ENCODE results near the gene NOL3.

The NOL3 gene

DNA sequence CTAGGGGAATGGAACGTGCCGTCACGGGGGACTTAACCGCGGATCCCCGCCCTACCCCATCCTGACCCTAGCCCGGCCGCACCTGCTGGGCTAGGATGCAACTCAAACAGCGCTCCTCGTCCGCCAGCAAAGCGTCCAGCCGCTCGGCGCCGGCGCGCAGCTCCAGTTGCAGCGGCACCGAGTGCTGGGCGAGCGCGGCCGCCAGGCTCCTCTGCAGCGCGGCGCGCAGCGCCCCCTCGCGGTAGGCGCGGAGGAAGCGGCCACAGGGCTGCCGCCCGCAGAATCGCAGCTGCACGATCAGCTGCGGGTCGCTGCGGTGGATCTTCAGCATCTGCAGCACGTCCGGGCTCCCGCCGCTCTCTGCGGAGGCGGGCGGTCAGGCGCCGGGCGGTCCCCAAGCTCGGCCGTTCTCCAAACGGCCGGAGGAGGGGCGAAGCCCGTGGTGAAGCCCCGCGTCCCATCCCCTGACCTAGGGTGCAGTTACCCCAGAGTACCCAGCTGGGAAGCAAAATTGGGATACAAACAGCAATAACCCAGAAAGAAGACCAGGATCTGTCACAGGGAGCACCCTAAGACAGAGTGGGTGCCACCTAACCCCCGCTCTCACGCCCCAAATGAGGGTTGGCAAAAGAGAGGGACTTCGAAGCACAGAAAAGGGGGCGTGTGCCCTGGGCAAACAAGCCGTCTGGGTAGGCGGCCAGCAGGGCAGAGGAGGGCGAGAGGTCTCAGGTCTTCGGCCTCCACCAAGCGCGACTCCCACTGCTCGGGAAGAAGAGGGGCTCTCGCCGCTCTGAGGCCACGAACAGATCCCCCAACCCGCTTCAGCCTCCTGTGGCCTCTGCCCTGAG, 14.8 kb upstream of the NOL3 start:
- DNase-seq = peak; percentile 76

DNA sequence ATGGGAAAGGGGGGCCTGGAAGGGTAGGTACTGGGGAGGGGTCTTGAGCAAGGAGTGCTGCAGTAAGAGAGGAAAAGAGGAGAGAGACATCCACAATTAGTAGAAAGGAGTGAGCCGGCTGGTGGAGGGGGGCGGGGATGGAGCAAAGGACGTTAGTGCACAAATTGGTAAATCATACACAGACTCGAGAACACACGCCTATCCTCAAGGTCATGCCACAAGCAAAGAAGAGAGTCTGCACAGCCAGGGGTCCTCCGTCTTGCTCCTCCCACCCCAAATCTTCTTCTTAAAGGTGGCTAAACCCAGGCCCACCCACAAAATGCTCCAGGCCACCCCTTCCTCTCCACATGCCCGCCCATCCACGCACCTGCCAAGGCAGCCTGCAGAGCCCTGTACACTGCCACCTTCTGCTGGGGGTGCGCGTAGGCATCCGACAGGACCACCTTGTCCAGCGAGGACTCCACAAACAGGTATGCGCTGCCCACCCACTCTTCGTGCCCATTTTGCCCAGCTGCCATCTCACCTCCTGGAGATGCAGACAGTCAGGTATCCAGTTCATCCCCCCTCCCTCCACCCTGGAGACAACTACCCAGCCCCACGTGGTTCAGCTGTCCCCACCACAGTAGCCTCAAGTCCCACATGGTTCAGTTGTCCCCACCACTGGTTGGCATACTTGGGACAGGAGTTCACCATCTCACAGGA, 14.0 kb upstream of the NOL3 start:
- DNase-seq = no peak

DNA sequence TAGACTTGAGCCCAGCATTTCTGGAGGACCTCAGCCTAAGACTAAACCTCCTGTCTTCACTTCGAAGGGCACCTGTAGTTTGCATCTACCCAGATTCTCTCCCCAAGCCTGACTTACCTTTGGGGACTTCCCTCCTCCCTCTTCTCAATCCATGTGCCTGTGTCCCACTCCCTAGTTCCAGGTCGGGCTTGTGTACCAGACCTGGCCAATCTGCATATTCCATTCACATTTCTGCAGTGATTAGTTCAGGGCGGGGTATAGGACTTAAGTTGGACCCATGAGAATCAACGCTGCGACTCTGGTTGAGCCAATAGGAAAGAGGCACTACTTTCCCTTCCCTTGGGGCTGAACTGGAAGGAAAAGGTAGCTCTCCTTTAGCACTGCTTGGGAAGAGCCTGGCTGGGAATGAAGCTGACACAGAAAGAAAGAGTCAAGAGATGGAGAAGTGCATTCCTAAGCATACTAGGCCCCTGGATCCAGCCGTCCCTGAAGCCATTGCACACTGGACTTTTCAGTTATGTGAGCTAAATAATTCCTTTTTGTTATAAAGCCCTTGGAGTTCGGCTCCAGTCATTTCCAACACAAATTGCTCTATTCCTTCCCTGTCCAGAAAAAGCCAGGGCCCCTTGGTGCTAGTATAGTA, 13.1 kb upstream of the NOL3 start:
- DNase-seq = no peak

DNA sequence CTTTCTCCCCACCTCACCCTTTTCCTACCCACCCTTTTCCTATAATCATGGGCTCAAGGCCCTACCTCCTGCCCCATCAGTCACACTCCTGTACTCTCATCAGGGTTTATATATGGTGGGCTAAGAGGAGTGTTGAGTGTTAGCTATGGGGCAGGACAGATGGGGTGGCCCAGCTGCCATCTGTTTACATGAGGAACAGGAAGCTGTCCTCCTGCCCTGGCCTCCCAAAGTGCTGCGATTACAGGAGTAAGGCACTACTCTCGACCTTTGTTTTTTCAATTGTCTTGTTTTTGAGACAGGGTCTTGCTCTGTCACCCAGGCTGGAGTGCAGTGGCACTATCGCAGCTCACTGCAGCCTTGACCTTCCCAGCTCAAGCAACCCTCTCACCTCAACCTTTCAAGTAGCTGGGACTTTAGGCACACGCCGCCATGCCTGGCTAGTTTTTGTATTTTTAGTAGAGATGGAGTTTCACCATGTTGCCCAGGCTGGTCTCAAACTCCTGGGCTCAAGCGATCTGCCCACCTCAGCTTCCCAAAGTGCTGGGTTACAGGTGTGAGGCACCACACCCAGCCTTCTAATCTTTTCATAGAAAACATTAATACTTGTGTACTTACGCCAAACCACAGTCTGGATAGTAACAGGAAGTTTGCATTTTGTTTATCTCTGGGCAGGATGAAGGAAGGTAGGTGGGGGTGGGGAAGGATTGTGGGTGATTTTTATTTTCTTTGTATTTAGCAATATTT, 12.3 kb upstream of the NOL3 start:
- DNase-seq = no peak

DNA sequence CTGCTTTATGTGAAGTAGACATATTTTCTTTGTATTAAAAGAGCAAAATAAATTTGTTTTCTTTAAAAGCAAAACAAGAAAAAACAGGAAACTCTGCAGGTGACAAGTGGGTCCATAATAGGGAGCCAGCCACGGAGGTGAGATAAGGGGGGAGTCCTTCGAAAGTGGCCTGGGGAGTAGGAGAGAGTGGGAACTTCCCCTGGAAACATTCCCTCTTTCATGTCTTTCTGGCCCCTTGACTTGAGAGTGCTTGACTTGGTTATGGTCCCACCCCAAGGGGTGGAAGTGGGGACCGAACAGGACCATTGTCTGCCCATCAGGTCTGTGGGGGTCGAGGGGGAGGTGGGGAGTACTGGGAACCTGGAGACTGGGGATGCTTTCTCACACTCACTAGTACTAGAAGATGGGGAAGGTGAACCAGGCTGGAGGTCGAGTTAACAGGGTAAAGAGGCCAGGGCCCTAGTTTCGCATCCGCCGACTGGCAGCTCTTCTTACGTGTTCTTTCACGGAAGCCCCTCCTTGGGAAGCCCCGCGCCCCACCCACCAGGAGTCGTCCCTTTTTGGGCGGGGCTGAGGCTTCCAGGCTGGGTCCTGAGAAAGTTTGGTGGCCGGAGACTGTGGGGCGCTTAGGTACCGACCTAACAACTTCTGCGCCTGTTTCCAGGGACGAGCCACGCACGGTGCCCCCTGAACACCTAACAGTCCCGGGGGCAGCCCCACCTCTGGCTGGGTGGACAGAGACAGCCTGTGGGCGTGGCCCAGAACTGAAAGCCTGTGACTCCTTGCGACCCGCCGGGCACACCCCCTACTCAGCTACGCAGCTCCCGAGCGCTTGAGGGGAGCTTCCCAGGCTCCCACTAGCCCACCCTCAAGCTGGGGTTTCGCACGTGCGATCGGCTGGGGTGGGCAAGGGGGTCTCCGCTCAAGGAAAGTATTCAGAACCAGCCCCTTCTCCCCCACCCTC, 11.4 kb upstream of the NOL3 start:
- DNase-seq = peak; percentile 86

DNA sequence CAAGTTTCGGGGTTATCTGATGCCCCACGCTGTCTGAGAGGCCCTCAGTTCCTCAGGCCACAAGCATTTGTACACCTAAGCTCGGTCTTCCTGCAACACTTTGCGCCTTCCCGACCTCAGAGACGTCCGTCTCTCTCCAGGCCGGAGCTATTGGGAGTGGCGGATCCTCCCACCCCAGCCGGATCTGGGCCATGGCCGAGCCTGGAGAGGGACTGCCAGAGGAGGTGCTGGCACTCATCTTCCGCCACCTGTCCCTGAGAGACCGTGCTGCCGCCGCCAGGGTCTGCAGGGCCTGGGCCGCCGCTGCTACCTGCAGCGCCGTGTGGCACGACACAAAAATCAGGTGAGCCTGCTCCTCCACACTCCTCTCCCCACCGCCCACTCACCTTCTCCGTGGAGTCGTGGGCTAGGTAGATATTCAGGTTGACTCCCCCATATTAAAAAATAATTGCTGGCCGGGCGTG, 8.7 kb upstream of the NOL3 start:
- no peak for DNase-seq

DNA sequence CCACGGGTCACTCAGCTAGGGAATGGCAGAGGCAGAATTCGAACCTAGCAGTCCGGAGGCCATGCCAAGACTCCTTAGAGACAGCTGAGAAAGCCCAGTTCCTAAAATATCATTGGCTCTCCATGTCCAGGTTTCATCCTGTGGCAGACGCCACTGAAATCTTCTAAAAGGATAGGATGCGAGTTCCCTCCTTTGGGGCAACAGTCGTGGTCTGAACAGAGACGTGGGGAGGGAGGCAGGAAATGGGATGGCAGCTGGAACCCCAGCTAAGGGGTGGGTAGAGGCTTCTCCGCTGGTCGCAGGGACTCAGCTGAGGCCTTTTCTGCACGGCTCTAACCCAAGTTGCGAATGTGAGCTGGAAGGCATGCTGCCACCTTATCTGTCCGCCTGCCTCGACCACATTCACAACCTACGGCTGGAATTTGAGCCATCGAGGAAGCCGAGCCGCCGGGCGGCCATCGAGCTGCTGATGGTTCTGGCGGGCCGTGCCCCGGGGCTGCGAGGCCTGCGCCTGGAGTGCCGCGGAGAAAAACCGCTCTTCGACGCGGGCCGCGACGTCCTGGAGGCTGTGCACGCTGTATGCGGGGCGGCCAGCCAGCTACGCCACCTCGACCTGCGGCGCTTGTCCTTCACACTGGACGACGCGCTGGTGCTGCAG, 7.7 kb upstream of the NOL3 start:
- no peak for DNase-seq

DNA sequence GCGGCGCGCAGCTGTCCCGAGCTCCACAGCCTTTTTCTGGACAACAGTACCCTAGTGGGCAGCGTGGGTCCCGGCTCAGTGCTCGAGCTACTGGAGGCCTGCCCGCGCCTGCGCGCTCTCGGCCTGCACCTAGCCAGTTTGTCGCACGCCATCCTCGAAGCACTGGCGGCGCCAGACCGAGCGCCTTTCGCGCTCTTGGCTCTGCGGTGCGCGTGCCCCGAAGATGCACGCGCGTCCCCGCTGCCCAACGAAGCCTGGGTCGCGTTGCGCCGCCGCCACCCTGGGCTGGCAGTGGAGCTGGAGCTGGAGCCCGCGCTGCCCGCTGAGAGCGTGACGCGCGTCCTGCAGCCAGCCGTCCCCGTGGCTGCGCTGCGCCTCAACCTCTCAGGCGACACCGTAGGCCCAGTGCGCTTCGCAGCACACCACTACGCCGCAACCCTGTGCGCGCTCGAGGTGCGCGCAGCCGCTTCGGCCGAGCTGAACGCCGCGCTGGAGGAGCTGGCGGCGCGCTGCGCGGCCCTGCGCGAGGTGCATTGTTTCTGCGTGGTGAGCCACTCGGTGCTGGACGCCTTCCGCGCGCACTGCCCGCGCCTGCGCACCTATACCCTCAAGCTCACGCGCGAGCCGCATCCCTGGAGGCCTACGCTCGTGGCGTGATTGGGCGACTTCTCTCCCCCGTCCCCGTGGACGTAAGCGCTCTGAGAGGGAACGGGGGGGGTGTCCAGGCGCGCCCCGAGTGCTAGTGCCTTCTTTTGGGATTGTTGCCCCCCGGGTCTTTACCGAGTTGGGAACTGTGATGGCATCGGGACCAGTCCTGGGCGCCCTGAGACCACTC, 7.0 kb upstream of the NOL3 start:
- DNase-seq = peak; percentile 49

DNA sequence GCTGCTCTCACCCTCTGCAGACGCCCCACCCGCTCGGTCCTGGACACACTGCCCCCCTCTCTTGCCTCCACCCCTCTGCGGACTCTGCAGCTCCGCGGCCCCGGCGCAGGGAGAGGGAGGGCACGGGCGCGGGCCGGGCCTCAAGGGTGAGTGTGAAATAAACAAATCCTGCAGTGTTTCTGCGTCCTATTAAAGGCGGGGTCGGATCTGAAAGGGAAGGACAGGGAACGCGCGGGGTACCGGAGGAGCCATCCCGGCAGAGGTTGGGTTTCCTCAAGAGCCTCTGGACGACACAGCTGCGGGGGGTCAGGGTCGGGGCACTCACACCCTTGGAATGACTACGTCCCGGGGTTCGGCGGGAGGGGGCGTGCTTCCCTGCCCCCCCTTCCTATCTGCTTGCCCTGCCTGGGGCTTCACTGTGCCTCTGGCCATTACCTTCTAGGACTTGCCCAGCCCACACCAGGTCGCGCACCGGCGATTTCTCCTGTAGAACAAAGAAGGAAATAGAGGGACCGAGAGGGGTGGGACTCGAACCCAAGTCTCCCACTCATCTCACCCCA, 6.3 kb upstream of the NOL3 start:
- DNase-seq = no peak

DNA sequence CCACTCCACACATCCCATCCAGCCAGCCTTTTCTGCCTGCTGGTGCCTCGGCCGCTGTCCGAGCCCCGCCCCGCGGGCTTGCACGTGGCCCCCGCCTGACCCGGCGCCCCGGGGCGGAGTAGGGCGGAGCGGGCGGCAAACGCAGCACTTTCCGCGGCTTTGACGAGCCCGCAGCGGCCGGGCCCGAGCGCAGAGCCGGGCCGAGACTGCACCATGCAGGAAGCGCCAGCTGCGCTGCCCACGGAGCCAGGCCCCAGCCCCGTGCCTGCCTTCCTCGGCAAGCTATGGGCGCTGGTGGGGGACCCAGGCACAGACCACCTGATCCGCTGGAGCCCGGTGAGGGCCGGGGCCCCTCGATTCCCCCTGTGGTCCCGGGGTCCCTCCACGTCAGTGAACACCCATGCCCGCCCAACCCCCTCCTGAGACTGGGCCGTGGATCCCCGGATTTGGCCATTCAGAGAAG, 5.7 kb upstream of the NOL3 start, which contains the start of gene HSF4:
Gene HSF4, plus strand, starts transcription at position 147 of the 463 bp plus-strand sequence. Its CDS starts 67 bp downstream, at position 214.
- DNase-seq = no peak

DNA sequence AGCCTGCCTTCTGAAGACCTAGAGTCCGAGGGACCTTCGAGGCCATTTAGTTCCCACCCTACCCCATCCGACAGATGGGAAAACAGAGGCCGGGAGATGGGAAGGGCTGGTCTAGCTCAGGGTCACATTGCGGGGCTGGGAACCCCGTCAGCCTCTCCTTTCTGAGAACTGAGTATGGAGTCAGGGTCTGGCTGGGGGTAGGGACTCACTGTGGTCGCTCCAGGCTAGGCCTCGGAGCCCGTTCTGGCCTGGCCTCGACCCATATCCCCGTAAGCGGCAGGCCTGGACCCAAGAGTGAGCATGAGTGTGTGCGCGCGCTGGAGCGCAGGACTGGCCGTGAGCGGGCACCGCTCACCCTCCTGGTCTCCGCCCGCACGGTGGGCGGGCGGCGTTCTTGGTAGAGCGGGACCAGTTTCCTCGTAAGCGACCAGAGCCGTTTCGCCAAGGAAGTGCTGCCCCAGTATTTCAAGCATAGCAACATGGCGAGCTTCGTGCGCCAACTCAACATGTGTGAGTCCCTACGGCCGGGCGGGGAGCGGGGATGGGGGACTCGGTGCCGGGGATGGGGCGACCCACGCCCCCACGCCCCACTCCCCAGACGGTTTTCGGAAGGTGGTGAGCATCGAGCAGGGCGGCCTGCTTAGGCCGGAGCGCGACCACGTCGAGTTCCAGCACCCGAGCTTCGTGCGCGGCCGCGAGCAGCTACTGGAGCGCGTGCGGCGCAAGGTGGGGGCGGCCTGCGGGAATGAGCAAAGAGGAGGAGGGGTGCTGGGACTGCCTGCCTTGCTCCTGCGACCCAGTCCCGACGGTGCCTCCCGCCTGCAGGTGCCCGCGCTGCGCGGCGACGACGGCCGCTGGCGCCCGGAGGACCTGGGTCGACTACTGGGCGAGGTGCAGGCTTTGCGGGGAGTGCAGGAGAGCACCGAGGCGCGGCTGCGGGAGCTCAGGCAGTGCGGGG, 4.9 kb upstream of the NOL3 start:
- no peak for DNase-seq

DNA sequence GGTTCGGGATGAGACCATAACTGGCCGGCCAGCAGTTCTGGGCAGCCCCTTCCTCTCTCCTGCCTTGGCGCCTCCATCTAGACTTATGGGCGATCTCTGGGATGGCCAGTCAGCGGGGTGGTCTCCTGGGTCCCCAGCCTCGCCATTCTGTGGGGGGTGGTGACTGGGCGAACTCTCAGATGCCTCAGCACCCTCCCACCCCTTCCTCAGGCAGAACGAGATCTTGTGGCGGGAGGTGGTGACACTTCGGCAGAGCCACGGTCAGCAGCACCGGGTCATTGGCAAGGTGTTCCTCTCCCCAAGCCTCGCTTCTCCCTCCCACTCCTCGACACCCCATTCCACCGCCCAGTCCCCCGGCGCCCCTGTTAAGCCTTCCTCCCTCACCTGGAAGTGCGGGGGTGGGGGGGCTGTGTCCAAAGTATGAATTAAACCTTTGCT, 4.2 kb upstream of the NOL3 start:
- DNase-seq = no peak

DNA sequence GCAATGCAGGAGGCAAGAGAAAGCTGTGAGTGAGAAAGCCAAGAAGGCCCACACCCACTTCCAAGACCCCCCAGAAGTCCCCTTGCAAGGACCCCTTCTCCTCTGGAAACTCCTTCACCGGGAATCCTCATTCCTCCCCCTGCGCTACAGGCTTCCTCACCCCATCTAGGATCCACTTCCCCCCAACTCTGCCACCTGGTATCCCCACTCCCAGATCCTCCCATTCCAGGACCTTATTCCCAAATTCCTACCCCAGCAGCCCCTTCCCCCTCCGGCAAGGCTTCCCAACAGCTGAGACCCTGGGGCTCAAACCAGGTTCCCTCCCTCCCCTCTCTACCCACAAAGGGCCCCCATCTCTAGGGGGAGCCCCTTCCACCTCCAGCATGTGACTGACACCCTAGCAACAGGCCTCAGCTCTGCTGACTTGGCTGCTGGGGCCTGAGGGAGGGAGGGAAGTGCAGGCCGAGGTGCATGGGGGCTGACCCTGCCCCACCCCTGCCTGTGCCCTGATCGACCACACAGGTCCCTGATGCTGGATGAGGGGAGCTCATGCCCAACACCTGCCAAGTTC, 3.7 kb upstream of the NOL3 start:
- no peak for DNase-seq

DNA sequence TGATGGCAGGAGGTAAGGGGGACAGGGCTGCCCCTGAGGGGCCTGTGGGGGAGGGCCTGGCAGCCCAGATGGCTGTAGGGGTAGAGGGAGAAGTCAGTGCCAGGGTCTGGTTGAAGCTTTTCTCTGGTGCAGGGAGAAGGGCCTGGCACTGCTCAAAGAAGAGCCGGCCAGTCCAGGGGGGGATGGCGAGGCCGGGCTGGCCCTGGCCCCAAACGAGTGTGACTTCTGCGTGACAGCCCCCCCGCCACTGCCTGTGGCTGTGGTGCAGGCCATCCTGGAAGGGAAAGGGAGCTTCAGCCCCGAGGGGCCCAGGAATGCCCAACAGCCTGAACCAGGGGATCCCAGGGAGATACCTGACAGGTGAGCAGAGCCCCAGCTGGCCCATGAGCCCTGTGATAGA, 2.8 kb upstream of the NOL3 start:
- DNase-seq = no peak

DNA sequence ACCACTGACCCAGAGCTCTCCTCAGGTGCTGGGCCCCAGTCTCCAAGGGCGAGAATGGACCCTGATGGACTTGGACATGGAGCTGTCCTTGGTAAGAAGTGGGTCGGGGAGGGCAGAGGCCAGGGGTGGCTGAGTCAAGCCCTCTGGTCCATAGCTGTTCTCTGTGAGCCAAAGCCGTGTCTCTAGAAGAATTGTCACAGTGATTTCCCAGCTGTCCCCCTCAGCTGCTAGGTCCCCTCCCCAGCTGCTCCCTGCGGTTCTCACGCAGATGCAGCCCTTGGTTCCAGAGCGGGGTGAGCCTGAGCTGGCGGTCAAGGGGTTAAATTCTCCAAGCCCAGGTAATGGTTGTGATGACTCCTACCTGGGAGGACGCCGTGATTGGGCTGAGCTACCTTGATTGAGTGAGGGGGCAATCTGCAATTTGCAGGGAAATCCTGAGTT, 1.3 kb upstream of the NOL3 start:
- DNase-seq = no peak

DNA sequence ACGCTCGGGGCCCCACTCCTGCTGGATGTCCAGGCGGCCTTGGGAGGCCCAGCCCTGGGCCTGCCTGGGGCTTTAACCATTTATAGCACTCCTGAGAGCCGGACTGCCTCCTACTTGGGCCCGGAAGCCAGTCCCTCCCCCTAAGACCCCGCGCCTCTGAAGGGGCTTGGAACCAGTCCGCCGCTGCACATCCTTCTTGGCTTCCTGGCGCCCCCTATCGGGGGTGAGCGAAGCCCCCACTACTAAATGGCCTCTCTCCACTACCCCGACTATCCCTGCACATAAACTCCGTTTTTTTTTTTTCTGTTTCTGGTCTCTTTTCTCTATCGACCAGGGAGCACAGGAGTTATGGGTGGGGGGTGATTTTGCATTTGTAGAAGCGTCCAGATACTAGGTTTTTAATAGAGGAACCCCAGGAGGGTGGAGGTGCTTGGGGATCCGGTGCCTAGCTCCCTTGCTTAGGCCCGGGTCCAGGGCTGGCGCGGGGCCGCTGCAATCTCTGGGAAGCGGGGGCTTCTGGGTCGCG, 633 bp upstream of the NOL3 start:
- DNase-seq = no peak

DNA sequence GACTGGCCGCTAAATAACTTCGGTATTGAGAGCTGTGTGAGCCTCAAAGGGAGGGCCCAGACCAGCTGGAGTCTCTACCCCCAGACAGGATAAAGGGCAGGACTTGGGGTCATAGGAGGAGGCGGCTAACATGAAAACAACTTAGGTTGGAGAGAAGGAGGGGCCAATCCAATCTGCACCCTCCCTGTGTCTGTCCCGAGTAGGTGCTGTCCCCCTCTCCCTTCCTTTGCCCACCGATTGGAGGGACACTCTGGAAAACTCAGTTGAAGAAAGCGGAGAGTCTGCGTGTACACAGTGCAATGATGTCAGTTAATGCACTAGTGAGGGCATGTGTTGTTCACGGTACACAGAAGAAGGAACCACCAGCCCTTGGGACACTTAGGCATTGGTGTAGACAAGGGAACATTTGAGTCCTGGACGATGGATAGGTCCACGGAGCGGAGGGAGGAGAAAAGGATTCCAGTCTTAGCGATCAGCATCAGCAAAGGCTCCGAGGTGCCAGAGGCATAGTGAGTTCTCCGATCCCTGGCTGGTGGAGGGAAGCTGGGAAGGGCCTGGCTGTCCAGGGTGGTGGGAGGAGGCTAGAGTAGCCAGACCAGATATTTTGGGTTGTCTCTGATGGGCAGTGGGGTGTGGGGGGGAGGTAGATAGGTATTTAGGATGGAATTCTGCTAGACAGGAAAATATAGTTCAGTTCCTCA, 761 bp downstream of the NOL3 start:
- no peak for DNase-seq
